Prostate gland (tissue), 2 donors: ENCODE measurements around the gene SPATS2. TPM values are rescaled to one million over a fixed set of nuclear protein-coding genes. Genes with fewer than 3 reads are reported as not detected.

ENCODE experiments used
- DNase-seq: peaks from one replicate; pipeline ENCODE4 v3.0.0-alpha.2; 2019; ENCODE audit warnings: low spot score
- H3K27ac ChIP-seq, 2 donors: fragments of 200-600 bp; sonication (generic); 2 replicates each; pipeline ENCODE4 v1.5.1; 2017 to 2019
- H3K27me3 ChIP-seq: fragments of 200-600 bp; sonication (generic); replicated peaks from 2 replicates; pipeline ENCODE4 v1.5.1; 2019; ENCODE audit not compliant: insufficient read depth
- H3K36me3 ChIP-seq, 2 donors: fragments of 200-600 bp; sonication (generic); 1 replicate in 1 of 2; 2 replicates in 1 of 2; pipeline versions ENCODE4 v1.5.1 to v1.8.1; 2017 to 2019
- H3K4me1 ChIP-seq: fragments of 200-600 bp; sonication (generic); replicated peaks from 2 replicates; pipeline ENCODE4 v1.5.1; 2019
- H3K4me3 ChIP-seq, 2 donors: fragments of 200-600 bp; sonication (generic); 2 replicates each; pipeline ENCODE4 v1.5.1; 2017 to 2019
- H3K9me3 ChIP-seq: fragments of 200-600 bp; sonication (generic); 2 replicates; pipeline ENCODE4 v1.5.1; 2017
- CTCF ChIP-seq, 4 experiments: fragments of 200-600 bp in 2 of 4; fragments of 450-650 bp in 2 of 4; sonication (generic) in 2 of 4; IDR thresholded peaks; 1 replicate in 3 of 4; 2 replicates in 1 of 4; pipeline ENCODE4 v1.5.1; 2016 to 2019; ENCODE audit warnings: antibody characterized with exemption in 4 of 4, mild to moderate bottlenecking in 2 of 4, moderate library complexity in 2 of 4
- POLR2A ChIP-seq: fragments of 450-650 bp; IDR thresholded peaks from one replicate; pipeline ENCODE4 v1.6.1; 2016; ENCODE audit warnings: antibody characterized with exemption, mild to moderate bottlenecking
- POLR2AphosphoS5 ChIP-seq: sonication (generic); formaldehyde crosslinking; IDR thresholded peaks from one replicate; pipeline ENCODE4 v1.6.1; 2017; ENCODE audit warnings: antibody characterized with exemption
- WGBS: methylation state at CpG from one replicate; pipeline ENCODE4 v1.1.5; 2018; 5-methylcytosine and 5-hydroxymethylcytosine counted together
- intact Hi-C: fragments of 100-400 bp; cut with DNase I; formaldehyde crosslinking; loops from one replicate; pipeline ENCODE4 v1.14.2; 2022
- total RNA-seq, 2 donors: library from RNA; depleted of rRNA; stranded (reverse); fragments of >200 nt; gene quantifications; one replicate each; pipeline ENCODE4 v1.1.0, GENCODE V29; 2016

The SPATS2 gene
- total RNA-seq, 2 donors from 2014 or later, result 30.1 to 34.2 TPM

GRCh38 chr12:49336645-49337584 lies 30.3 kb upstream of the SPATS2 start, which contains the start of gene C1QL4:
TSS of gene C1QL4 (minus strand) at chr12:49337188. CDS start at chr12:49336477, 711 bp downstream.
- Histone ChIP-seq H3K9me3 (no peaks in the 10 kb centered on the region), H3K27ac (no peak within 1 kb of the TSS), H3K4me1 (no peaks in the 10 kb centered on the region), H3K27me3 (peaks cover 12% of the 10 kb centered on the region), H3K4me3 (peak within 1 kb of the TSS in 1 of 2 donors; percentile 8), H3K36me3 (no peaks in the 10 kb centered on the region)
- WGBS, result 3% methylated on average over 48 of the region's 65 CpGs
- TF ChIP-seq CTCF (IDR thresholded peaks at IDR 0.05), result peak; percentile 71 to 96 (median 79)
- peak; percentile 53 for TF ChIP-seq POLR2AphosphoS5
- no peak for TF ChIP-seq POLR2A
- intact Hi-C loops, result no loop called here
- DNase-seq, result peak; percentile 73

GRCh38 chr12:49338830-49339463 lies 28.3 kb upstream of the SPATS2 start:
- no peak overlapping the region for H3K27ac ChIP-seq
- WGBS, result 93% methylated on average over 6 of the region's 6 CpGs
- intact Hi-C loops, result no loop called here
- TF ChIP-seq POLR2AphosphoS5 (no peak), POLR2A (no peak), CTCF (IDR thresholded peaks at IDR 0.05) (no peak)
- H3K9me3 ChIP-seq, result no peaks in the 10 kb centered on the region
- H3K36me3 ChIP-seq, result no peaks in the 10 kb centered on the region
- DNase-seq, result no peak
- H3K4me3 ChIP-seq, result no peak overlapping the region
- H3K4me1 ChIP-seq, result peaks cover 4% of the 10 kb centered on the region
- peaks cover 10% of the 10 kb centered on the region for H3K27me3 ChIP-seq

GRCh38 chr12:49339464-49339861 lies 27.8 kb upstream of the SPATS2 start:
- Histone ChIP-seq H3K27me3 (peaks cover 10% of the 10 kb centered on the region), H3K9me3 (no peaks in the 10 kb centered on the region), H3K36me3 (no peaks in the 10 kb centered on the region), H3K27ac (no peak overlapping the region), H3K4me3 (no peak overlapping the region), H3K4me1 (peaks cover 4% of the 10 kb centered on the region)
- DNase-seq, result no peak
- intact Hi-C loops, result no loop called here
- WGBS, result 60% methylated on average over 5 of the region's 5 CpGs
- TF ChIP-seq CTCF (IDR thresholded peaks at IDR 0.05), result no peak
- TF ChIP-seq POLR2A, result no peak
- no peak for TF ChIP-seq POLR2AphosphoS5

- intact Hi-C loops, result no loop called here
- H3K9me3 ChIP-seq, result no peaks in the 10 kb centered on the region
- no peak for TF ChIP-seq CTCF (IDR thresholded peaks at IDR 0.05)
- no peak for TF ChIP-seq POLR2AphosphoS5
- no peak for TF ChIP-seq POLR2A
- DNase-seq, result no peak
- 75% methylated on average over 6 of the region's 6 CpGs for WGBS
- H3K4me3 ChIP-seq, result no peak overlapping the region
- peaks cover 13% of the 10 kb centered on the region for H3K27me3 ChIP-seq
- H3K4me1 ChIP-seq, result peaks cover 8% of the 10 kb centered on the region
- no peaks in the 10 kb centered on the region for H3K36me3 ChIP-seq
- no peak overlapping the region for H3K27ac ChIP-seq
Measured at GRCh38 chr12:49340095-49340870, 27.0 kb upstream of the SPATS2 start.
